Prostate gland (tissue), 2 donors: ENCODE data around the gene PLPP1.

Experiments used
- CTCF ChIP-seq, 4 experiments: fragments of 200-600 bp in 2 of 4; fragments of 450-650 bp in 2 of 4; sonication (generic) in 2 of 4; IDR thresholded peaks; 1 replicate in 3 of 4; 2 replicates in 1 of 4; pipeline ENCODE4 v1.5.1; 2016 to 2019; ENCODE audit warnings: antibody characterized with exemption in 4 of 4, mild to moderate bottlenecking in 2 of 4, moderate library complexity in 2 of 4
- POLR2A ChIP-seq: fragments of 450-650 bp; IDR thresholded peaks from one replicate; pipeline ENCODE4 v1.6.1; 2016; ENCODE audit warnings: antibody characterized with exemption, mild to moderate bottlenecking
- POLR2AphosphoS5 ChIP-seq: sonication (generic); formaldehyde crosslinking; IDR thresholded peaks from one replicate; pipeline ENCODE4 v1.6.1; 2017; ENCODE audit warnings: antibody characterized with exemption

- TF ChIP-seq CTCF (IDR thresholded peaks at IDR 0.05) (no peak), POLR2AphosphoS5 (no peak), POLR2A (no peak)
Measured at GRCh38 chr5:55454282-55454681, 80.5 kb downstream of the PLPP1 start.
